Uterus (tissue), 4 donors: Measurements from ENCODE around the gene ARHGAP42. TPM values are rescaled to one million over a fixed set of nuclear protein-coding genes. Genes with fewer than 3 reads are reported as not detected.
A peak's percentile ranks its signal among the peaks of the same experiment; 100 is the strongest.
"Not testable (repeated sequence)": the region's sequence is repeated elsewhere in the genome, so short reads cannot be mapped to it uniquely, and the experiment has no call there.

Source experiments
- DNase-seq, 2 donors: peaks; one replicate each; pipeline ENCODE4 v3.0.0-alpha.2; 2019 to 2020
- H3K27ac ChIP-seq, 2 donors: fragments of 200-600 bp; sonication (generic); 1 replicate in 1 of 2; 2 replicates in 1 of 2; pipeline ENCODE4 v1.5.1; 2016 to 2018
- H3K27me3 ChIP-seq, 2 donors: fragments of 200-600 bp; sonication (generic); one replicate each; pipeline ENCODE4 v1.5.1; 2018 to 2019; ENCODE audit warnings: control low read depth in 1 of 2
- H3K36me3 ChIP-seq, 2 donors: fragments of 200-600 bp; sonication (generic); one replicate each; pipeline ENCODE4 v1.5.1; 2019; ENCODE audit warnings: control low read depth in 1 of 2
- H3K4me1 ChIP-seq, 2 donors: fragments of 200-600 bp; sonication (generic); one replicate each; pipeline ENCODE4 v1.5.1; 2018 to 2019; ENCODE audit warnings: control low read depth in 1 of 2
- H3K4me3 ChIP-seq, 2 donors: fragments of 200-600 bp; sonication (generic); 1 replicate in 1 of 2; 2 replicates in 1 of 2; pipeline ENCODE4 v1.5.1; 2018 to 2019; ENCODE audit warnings: mild to moderate bottlenecking in 1 of 2
- H3K9me3 ChIP-seq, 2 donors: fragments of 200-600 bp; sonication (generic); one replicate each; pipeline ENCODE4 v1.5.1; 2019; ENCODE audit warnings: control low read depth in 1 of 2
- CTCF ChIP-seq, 4 experiments: fragments of 200-600 bp in 2 of 4; fragments of 450-650 bp in 2 of 4; sonication (generic) in 2 of 4; IDR thresholded peaks; one replicate each; pipeline ENCODE4 v1.5.1; 2016 to 2019; ENCODE audit warnings: antibody characterized with exemption in 4 of 4, mild to moderate bottlenecking in 2 of 4, moderate library complexity in 1 of 4
- POLR2A ChIP-seq, 2 donors: fragments of 450-650 bp; IDR thresholded peaks; one replicate each; pipeline ENCODE4 v1.6.1; 2016; ENCODE audit warnings: antibody characterized with exemption in 2 of 2, mild to moderate bottlenecking in 1 of 2, moderate library complexity in 1 of 2
- intact Hi-C: fragments of 100-400 bp; cut with DNase I; formaldehyde crosslinking; loops from one replicate; pipeline ENCODE4 v1.15.1; 2023; ENCODE audit warnings: low total_unique reads
- total RNA-seq, 4 donors: library from RNA; depleted of rRNA in 3 of 4; stranded (reverse); fragments of >200 nt in 3 of 4; gene quantifications; one replicate each; pipeline versions ENCODE4 v1.1.0 to v1.2.4, GENCODE V29; 2014 to 2023
- donor health status: DM: yes; HTN: yes; CAD: no.

Gene ARHGAP42
- total RNA-seq, 4 donors from 2014 or later, result 10.2 to 51.6 (median 21.1) TPM

- no peaks in the 10 kb centered on the region for H3K4me1 ChIP-seq
- H3K27me3 ChIP-seq, result no peaks in the 10 kb centered on the region
- TF ChIP-seq CTCF (IDR thresholded peaks at IDR 0.05), result no peak
- no peak for TF ChIP-seq POLR2A (IDR thresholded peaks at IDR 0.05)
- DNase-seq, result no peak
- H3K27ac ChIP-seq, result no peak overlapping the region
- H3K4me3 ChIP-seq, result no peak overlapping the region
- intact Hi-C loops, result no loop called here
- H3K9me3 ChIP-seq, result no peaks in the 10 kb centered on the region
- no peaks in the 10 kb centered on the region for H3K36me3 ChIP-seq
Measured at GRCh38 chr11:101010899-101011298, 323.8 kb downstream of the ARHGAP42 start.

DNA sequence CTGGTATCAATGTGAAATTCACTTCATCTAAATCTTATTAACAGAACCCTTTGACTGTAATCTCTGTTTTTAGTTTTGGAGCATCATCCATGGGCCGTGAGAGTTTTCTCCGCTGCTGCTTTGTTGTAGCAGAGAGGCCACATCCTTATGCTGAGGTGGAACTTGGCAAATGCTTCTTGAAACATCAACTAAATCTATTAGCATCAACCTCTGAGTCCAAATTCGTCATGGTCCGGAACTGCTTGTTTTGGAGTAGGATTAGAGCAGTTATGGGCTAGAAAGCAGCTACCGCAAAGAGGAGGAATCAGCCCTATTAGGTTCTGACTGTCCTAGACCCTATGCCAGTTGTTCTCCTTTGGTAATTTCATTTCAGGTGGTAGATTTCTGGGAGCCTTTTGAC, 324.8 kb downstream of the ARHGAP42 start:
- intact Hi-C loops, result no loop called here
- peak in 1 of 2 donors; percentile 28 for DNase-seq
- H3K9me3 ChIP-seq, result no peaks in the 10 kb centered on the region

DNA sequence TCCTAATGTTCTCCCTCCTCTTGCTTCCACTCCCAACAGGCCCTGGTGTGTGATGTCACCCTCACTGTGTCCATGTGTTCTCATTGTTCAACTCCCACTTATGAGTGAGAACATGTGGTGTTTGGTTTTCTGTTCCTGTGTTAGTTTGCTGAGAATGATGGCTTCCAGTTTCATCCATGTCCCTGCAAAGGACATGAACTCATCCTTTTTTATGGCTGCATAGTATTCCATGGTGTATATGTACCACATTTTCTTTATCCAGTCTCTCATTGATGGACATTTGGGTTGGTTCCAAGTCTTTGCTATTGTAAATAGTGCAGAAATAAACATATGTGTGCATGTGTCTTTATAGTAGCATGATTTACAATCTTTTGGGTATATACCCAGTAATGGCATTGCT, 326.6 kb downstream of the ARHGAP42 start:
- H3K4me3 ChIP-seq, intact Hi-C loops, H3K27ac ChIP-seq, H3K9me3 ChIP-seq, H3K36me3 ChIP-seq, DNase-seq, H3K4me1 ChIP-seq, H3K27me3 ChIP-seq: not testable (repeated sequence)

More for the DNA sequence above, 324.8 kb downstream of the ARHGAP42 start:
- peak overlapping the region in 1 of 2 donors; percentile 13 for H3K27ac ChIP-seq
- no peaks in the 10 kb centered on the region for H3K4me1 ChIP-seq
- H3K36me3 ChIP-seq, result no peaks in the 10 kb centered on the region
- no peaks in the 10 kb centered on the region for H3K27me3 ChIP-seq
- H3K4me3 ChIP-seq, result no peak overlapping the region
- TF ChIP-seq POLR2A (IDR thresholded peaks at IDR 0.05) (no peak), CTCF (IDR thresholded peaks at IDR 0.05) (no peak)

DNA sequence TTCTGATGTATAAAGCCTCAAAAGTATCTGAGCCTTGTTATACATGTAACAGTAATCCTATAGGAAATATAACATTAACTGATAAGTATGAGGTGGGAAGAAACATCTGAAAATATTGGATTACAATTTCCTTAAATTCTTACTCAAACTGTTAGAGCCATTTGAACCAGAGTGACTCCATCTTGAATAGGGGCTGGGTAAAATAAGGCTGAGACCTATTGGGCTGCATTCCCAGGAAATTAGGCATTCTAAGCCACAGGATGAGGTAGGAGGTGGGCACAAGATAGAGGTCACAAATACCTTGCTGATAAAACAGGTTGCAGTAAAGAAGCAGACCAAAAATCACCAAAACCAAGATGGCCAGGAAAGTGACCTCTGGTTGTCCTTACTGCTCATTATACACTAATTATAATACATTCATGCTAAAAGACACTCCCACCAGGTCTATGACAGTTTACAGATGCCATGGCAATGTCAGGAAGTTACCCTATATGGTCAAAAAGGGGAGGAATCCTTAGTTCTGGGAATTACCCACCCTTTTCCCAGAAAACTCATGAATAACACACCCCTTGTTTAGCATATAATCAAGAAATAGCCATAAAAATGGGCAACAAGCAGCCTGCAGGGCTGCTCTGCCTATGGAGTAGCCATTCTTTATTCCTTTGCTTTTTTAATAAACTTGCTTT, 327.7 kb downstream of the ARHGAP42 start:
- Histone ChIP-seq H3K27me3 (no peaks in the 10 kb centered on the region), H3K4me3 (no peak overlapping the region), H3K27ac (no peak overlapping the region), H3K4me1 (no peaks in the 10 kb centered on the region), H3K9me3 (no peaks in the 10 kb centered on the region), H3K36me3 (no peaks in the 10 kb centered on the region)
- intact Hi-C loops, result no loop called here
- DNase-seq, result no peak
- TF ChIP-seq CTCF (IDR thresholded peaks at IDR 0.05) (no peak), POLR2A (IDR thresholded peaks at IDR 0.05) (no peak)

GRCh38 chr11:101019870-101020269, 332.8 kb downstream of the ARHGAP42 start:
- Histone ChIP-seq H3K4me3 (no peak overlapping the region), H3K4me1 (no peaks in the 10 kb centered on the region), H3K9me3 (no peaks in the 10 kb centered on the region), H3K27me3 (no peaks in the 10 kb centered on the region), H3K27ac (no peak overlapping the region), H3K36me3 (no peaks in the 10 kb centered on the region)
- intact Hi-C loops, result no loop called here
- TF ChIP-seq CTCF (IDR thresholded peaks at IDR 0.05) (no peak), POLR2A (IDR thresholded peaks at IDR 0.05) (no peak)
- DNase-seq, result no peak

GRCh38 chr11:101022256-101022655, 335.2 kb downstream of the ARHGAP42 start:
- no peaks in the 10 kb centered on the region for H3K36me3 ChIP-seq
- intact Hi-C loops, result no loop called here
- no peaks in the 10 kb centered on the region for H3K4me1 ChIP-seq
- H3K9me3 ChIP-seq, result no peaks in the 10 kb centered on the region
- TF ChIP-seq POLR2A (IDR thresholded peaks at IDR 0.05) (no peak), CTCF (IDR thresholded peaks at IDR 0.05) (no peak)
- H3K27ac ChIP-seq, result no peak overlapping the region
- no peaks in the 10 kb centered on the region for H3K27me3 ChIP-seq
- DNase-seq, result no peak
- no peak overlapping the region for H3K4me3 ChIP-seq
